Ishikawa (cell line): Measurements from ENCODE around the gene KCTD2.
A peak's percentile ranks its signal among the peaks of the same experiment; 100 is the strongest.

Experiments
- CEBPB ChIP-seq: IDR thresholded peaks from 2 replicates; pipeline ENCODE4 v1.6.1; 2012
- CREB1 ChIP-seq: IDR thresholded peaks from 2 replicates; pipeline ENCODE4 v1.6.1; 2012; ENCODE audit warnings: low read depth
- EGR1 ChIP-seq: IDR thresholded peaks from 2 replicates; pipeline ENCODE4 v1.6.1; 2012
- EP300 ChIP-seq: IDR thresholded peaks from 2 replicates; pipeline ENCODE4 v1.6.1; 2012; ENCODE audit warnings: borderline replicate concordance
- FOXM1 ChIP-seq: IDR thresholded peaks from 2 replicates; pipeline ENCODE4 v1.6.1; 2012; ENCODE audit warnings: low read depth, borderline replicate concordance
- MAX ChIP-seq: IDR thresholded peaks from 2 replicates; pipeline ENCODE4 v1.6.1; 2012
- NFIC ChIP-seq: IDR thresholded peaks from 2 replicates; pipeline ENCODE4 v1.6.1; 2012
- RAD21 ChIP-seq: IDR thresholded peaks from 2 replicates; pipeline ENCODE4 v1.6.1; 2012; ENCODE audit warnings: low read depth
- REST ChIP-seq: IDR thresholded peaks from 2 replicates; pipeline ENCODE4 v1.6.1; 2012; ENCODE audit warnings: low read depth, mild to moderate bottlenecking
- TAF1 ChIP-seq: IDR thresholded peaks from 2 replicates; pipeline ENCODE4 v1.6.1; 2012; ENCODE audit warnings: low read depth, mild to moderate bottlenecking
- TCF12 ChIP-seq: IDR thresholded peaks from 2 replicates; pipeline ENCODE4 v1.6.1; 2012; ENCODE audit warnings: low read depth
- TEAD4 ChIP-seq: IDR thresholded peaks from 2 replicates; pipeline ENCODE4 v1.6.1; 2012
- USF1 ChIP-seq: IDR thresholded peaks from 2 replicates; pipeline ENCODE4 v1.6.1; 2012
- YY1 ChIP-seq: IDR thresholded peaks from 2 replicates; pipeline ENCODE4 v1.6.1; 2012; ENCODE audit warnings: low read depth
- ZBTB7A ChIP-seq: IDR thresholded peaks from 2 replicates; pipeline ENCODE4 v1.6.1; 2012; ENCODE audit warnings: low read depth

The KCTD2 gene

GRCh38 chr17:75034236-75034908, 12.7 kb upstream of the KCTD2 start:
- TF ChIP-seq TAF1, result peak; percentile 16; the same call in 1 of the 2 replicates
- TF ChIP-seq CEBPB, result no peak
- peak; percentile 86 for TF ChIP-seq USF1
- no peak for TF ChIP-seq EP300
- TF ChIP-seq FOXM1, result no peak
- no peak for TF ChIP-seq EGR1
- TF ChIP-seq CREB1, result peak; percentile 6; the same call in 1 of the 2 replicates
- peak; percentile 27 for TF ChIP-seq RAD21
- TF ChIP-seq REST, result no peak
- TF ChIP-seq TEAD4, result peak; percentile 96
- TF ChIP-seq MAX, result peak; percentile 97
- no peak; the same call in 1 of the 2 replicates for TF ChIP-seq NFIC
- TF ChIP-seq TCF12, result peak; percentile 44; the same call in 1 of the 2 replicates
- 0 out of 2 replicates have a peak, but pooled peaks have one; percentile 69 for TF ChIP-seq YY1
- TF ChIP-seq ZBTB7A, result peak; percentile 73; the same call in 1 of the 2 replicates

GRCh38 chr17:75036643-75037268, 10.3 kb upstream of the KCTD2 start:
- no peak for TF ChIP-seq CEBPB
- no peak for TF ChIP-seq YY1
- no peak for TF ChIP-seq TCF12
- TF ChIP-seq NFIC, result no peak
- no peak for TF ChIP-seq ZBTB7A
- no peak for TF ChIP-seq RAD21
- TF ChIP-seq EGR1, result no peak
- no peak for TF ChIP-seq CREB1
- TF ChIP-seq USF1, result no peak
- no peak for TF ChIP-seq REST
- TF ChIP-seq FOXM1, result no peak
- TF ChIP-seq MAX, result no peak
- no peak for TF ChIP-seq TAF1
- TF ChIP-seq TEAD4, result no peak
- no peak for TF ChIP-seq EP300

- no peak for TF ChIP-seq MAX
- TF ChIP-seq USF1, result no peak
- no peak for TF ChIP-seq EP300
These were observed 7.8 kb upstream of the KCTD2 start for GRCh38 chr17:75039238-75039637.

GRCh38 chr17:75041656-75042280, 5.3 kb upstream of the KCTD2 start:
- TF ChIP-seq NFIC (no peak), EP300 (no peak), ZBTB7A (no peak), YY1 (no peak), USF1 (no peak), TAF1 (no peak), CEBPB (no peak), EGR1 (no peak), CREB1 (no peak), REST (no peak), MAX (no peak), FOXM1 (no peak), TCF12 (no peak)
